DMS 273 treated with DMSO at 0.1 percent for 48 hours (cell line): ENCODE results near the gene SLC5A12.
"Not testable (repeated sequence)": the region's sequence is repeated elsewhere in the genome, so short reads cannot be mapped to it uniquely, and the experiment has no call there.

Experiments used
- DNase-seq: peaks from one replicate; lab custom pipeline; 2025; lab: John Stamatoyannopoulos, UW

Gene SLC5A12

DNA sequence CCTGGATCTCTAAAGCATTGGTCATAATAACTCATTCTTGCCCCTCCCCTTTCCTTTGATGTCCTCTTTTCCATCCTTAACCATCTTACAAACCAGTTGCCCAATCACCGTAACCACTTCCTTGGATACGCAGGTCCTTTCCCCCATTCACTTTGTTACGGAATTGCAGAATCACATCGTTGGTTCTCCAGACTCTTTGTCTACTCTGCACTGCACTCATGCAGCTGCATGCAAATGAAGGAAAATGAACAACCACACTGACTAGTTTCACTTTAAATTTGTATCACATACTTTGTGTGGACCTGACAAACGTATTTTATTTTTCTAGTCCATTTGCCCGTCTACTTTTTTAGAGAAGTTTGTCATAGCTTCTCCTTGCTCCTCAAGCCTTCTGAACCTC lies 69.9 kb downstream of the SLC5A12 start:
- no peak for DNase-seq

DNA sequence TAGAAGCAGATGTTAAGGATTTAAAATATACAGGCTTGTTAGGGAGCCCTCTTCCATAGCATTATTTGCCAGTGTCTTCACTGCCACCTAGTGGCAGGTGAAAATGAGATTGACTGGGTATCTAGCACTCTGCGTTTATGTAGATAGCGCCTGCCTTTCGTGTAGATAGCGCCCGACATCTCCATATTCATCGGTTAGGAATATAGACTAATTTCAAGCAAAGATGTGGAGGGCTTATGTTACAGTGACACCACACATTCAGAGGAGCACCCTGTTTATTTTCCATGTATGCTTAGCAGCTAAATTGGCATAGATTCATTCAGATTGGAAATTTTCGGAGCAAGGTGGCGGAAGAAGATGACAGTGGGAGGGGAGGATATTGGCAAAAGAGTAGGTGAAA lies 72.0 kb downstream of the SLC5A12 start:
- DNase-seq, result peak; percentile 0

DNA sequence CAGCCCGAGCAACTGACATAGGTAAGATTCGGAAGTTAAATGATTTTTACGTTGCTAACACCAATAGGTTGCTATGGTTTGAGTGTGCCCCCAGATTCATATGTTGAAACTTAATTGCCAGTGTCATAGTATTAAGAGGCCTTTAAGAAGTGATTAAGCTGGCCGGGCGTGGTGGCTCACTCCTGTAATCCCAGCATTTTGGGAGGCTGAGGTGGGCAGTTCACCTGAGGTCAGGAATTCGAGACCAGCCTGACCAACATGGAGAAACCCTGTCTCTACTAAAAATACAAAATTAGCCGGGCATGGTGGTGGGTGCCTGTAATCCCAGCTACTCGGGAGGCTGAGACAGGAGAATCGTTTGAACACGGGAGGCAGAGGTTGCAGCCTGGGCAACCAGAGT lies 78.5 kb downstream of the SLC5A12 start:
- DNase-seq, result not testable (repeated sequence)

DNA sequence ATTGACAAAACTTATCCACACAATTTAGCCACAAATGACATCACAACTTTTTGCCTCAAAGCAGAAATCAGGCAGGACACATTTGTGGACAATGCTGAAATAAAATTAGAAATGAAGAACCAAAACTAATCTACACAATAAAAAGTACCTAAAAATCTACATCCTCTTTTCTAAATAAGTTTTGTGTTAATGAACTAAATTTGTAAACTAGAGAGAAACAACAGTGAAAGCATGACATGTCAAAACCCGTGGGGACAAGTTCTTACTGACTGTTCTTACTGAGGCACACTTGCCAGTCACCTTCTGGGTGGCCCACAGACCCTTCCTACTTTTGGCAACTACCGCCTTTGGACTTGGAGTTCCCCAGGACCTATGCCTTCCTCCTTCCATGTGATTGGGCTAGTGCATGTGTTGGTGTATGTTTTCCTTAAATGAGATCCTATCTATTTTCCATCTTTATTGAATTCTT lies 89.1 kb downstream of the SLC5A12 start:
- DNase-seq, result no peak

DNA sequence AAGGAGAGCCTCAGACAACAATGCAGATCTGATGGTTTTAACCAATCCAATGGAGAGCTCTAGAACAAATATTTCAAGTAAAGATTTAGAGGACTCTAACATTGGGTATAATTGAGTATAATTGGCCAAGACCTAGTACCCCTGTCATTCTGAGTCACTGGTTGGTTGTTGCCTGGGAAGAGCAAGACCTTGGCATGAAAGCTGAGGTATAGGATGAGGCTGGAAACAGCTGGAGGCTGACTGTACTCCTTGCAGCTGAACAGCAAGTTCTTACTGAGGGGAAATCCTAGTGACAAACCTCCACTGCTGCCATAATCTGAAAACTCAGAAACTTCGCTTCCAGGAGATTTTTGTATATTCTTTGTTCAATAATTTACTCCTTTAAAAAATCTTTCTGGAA lies 95.5 kb downstream of the SLC5A12 start:
- DNase-seq, result no peak

DNA sequence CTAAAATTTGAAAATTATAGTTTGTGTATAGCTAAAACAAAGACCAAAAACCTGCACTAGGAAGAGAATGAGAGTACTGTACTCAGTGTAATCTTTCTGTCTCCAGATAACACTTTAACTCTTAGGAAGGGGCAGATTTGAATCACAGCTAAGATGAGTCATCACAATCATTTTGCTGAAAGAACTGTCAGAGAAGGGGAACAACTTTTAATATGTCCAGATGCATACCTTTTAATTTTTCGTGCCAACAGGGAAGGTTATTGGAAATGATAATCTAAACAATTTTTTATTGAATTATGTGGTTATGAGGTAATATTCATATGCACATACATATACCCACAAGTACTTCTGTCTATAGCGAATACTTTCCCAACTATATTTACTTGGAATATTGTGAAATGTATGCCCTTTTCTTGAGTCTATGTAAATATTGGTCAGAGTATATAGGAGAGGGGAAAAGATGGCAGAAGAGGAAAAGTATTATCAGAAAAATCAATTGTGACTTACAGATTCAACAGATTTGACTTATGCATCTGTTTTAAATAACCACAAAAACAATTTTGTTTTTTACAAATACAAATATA lies 98.7 kb downstream of the SLC5A12 start:
- no peak for DNase-seq

DNA sequence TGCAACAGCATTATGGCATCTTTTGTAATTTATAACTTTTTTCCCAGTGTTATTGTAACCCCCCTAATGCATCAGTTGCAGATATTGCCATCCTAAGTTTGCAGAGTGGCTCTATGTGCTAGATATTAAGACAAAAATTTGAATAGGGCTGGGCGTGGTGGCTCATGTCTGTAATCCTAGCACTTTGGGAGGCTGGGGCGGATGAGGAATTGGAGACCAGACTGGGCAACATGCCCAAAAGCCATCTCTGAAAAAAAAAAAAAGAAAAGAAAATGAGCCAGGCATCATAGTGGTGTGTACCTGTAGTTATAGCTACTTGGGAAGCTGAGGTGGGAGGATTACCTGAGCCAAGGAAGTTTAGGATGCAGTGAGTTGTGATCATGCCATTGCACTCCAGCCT lies 99.7 kb downstream of the SLC5A12 start:
- DNase-seq, result no peak

DNA sequence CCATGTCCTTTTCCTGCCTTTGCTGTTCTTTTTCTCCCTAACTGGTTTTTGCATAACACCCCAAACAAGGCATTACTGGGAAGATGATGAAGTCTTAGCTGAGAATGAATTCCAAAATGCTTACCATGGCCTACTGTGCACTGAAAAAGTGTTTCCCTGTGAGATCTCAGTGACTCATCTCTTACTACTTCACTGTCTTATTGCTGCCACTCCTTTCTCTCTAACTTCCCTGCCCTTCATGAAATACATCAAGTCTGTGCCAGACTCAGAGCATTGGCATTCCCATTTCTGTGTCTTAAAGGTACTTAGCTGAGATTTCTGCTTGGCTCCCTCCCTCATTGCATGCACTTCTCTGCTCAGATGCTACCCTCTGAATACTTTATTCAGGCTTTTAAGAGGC lies 100.7 kb downstream of the SLC5A12 start:
- no peak for DNase-seq

DNA sequence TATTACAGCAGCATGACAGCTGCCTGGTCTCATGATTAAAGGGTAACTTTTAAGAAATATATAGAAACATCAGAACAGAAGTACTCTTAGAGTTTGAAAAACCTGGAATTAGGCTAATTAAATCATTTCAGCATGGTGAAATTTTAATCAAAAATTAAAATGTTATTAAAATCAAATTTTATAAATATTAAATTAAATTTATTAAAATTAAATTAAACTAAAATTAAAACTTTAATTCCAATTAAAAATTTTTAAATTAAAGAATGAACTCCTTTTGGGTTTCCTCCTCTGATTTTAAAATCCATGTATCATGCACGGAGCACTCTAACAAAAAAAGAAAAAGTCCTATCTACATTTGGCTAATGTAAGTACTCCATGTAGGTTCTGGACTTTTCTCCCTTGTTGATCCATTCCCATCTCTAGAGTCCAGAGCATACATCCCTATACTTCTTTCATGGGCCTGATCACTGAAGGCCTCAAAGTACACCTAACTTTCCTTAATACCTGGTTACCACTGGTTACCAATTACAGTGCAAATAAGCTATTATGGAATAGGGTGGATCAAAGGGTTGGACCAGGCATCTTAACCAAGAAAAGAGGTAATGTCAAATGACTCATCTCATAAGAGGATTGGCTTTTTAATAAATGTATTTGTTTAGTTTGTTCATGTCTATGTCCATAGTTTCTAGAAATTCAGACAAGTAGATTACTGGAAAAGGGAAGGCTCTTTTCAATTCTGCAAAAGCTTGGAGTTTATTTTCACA lies 101.4 kb downstream of the SLC5A12 start:
- DNase-seq, result no peak

DNA sequence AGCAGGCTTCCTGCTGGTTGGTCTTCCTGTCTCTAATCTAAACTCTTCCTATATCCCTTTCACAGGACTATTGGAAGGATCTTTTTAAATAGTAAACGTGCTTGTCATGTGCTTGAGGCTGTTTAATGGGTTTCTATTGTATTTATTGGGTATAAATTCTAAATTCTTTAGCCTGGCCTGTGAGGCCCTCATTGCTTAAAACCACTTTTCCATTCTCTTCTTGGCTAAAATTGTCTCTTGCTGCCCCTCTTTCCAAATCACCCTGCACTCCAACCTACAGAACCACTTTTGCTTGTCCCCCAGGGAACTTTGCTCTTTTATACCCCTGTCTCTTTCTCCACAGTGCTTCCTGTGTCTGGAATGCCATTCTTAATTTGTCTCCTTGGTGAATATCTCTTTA lies 103.4 kb downstream of the SLC5A12 start:
- no peak for DNase-seq
